NCI-H1694 treated with DMSO at 0.1 percent for 48 hours (cell line): ENCODE results near the gene SEMA7A.

Source experiments
- DNase-seq: peaks from one replicate; lab custom pipeline; 2025; lab: John Stamatoyannopoulos, UW

SEMA7A gene

GRCh38 chr15:74430510-74430951 lies 3.2 kb downstream of the SEMA7A start:
- no peak for DNase-seq

GRCh38 chr15:74429781-74430400 lies 3.9 kb downstream of the SEMA7A start:
- no peak for DNase-seq

- no peak for DNase-seq
Observed at GRCh38 chr15:74428970-74429780, 4.6 kb downstream of the SEMA7A start.

- no peak for DNase-seq
Observed at GRCh38 chr15:74428442-74428787, 5.3 kb downstream of the SEMA7A start.

- DNase-seq = no peak
Observed at GRCh38 chr15:74427607-74428441, 5.9 kb downstream of the SEMA7A start.

- no peak for DNase-seq
Observed at GRCh38 chr15:74426404-74427281, 7.1 kb downstream of the SEMA7A start.

- DNase-seq = no peak
Observed at GRCh38 chr15:74425630-74426029, 8.1 kb downstream of the SEMA7A start.

GRCh38 chr15:74424901-74425528 lies 8.7 kb downstream of the SEMA7A start:
- DNase-seq = no peak

GRCh38 chr15:74423431-74424257 lies 10.1 kb downstream of the SEMA7A start:
- no peak for DNase-seq

GRCh38 chr15:74422652-74423430 lies 10.9 kb downstream of the SEMA7A start:
- DNase-seq = no peak

- DNase-seq = no peak
Observed at GRCh38 chr15:74422265-74422651, 11.5 kb downstream of the SEMA7A start.

- DNase-seq = no peak
Observed at GRCh38 chr15:74421302-74422245, 12.2 kb downstream of the SEMA7A start.

GRCh38 chr15:74420193-74420905 lies 13.4 kb downstream of the SEMA7A start:
- DNase-seq = no peak

- no peak for DNase-seq
Observed at GRCh38 chr15:74419432-74419831, 14.3 kb downstream of the SEMA7A start.

- DNase-seq = no peak
Observed at GRCh38 chr15:74418575-74419338, 15.0 kb downstream of the SEMA7A start.

GRCh38 chr15:74417670-74418069 lies 16.1 kb downstream of the SEMA7A start:
- DNase-seq = no peak

GRCh38 chr15:74417225-74417624 lies 16.5 kb downstream of the SEMA7A start:
- DNase-seq = no peak
